Cardiac fibroblast (primary cell): ENCODE data around the gene POT1.

Experiments
- DNase-seq, 2 donors: peaks; one replicate each; pipeline versions ENCODE4 v3.0.0 to v3.0.0-alpha.2; 2010; ENCODE audit warnings: low read depth in 2 of 2
- H3K4me3 ChIP-seq, 2 donors: replicated peaks in 1 of 2; 1 replicate in 1 of 2; 2 replicates in 1 of 2; pipeline ENCODE4 v1.5.1; 2011; ENCODE audit warnings: low read depth in 2 of 2, low read length in 2 of 2, mild to moderate bottlenecking in 2 of 2, moderate library complexity in 1 of 2
- CTCF ChIP-seq: IDR thresholded peaks from one replicate; pipeline ENCODE4 v1.5.1; 2011; ENCODE audit warnings: low read depth, mild to moderate bottlenecking, low read length, inconsistent platforms

The POT1 gene

GRCh38 chr7:124785994-124786393, 143.6 kb downstream of the POT1 start:
- peak in 1 of 2 donors; percentile 15 for DNase-seq
- TF ChIP-seq CTCF = no peak

GRCh38 chr7:124784879-124785818, 144.5 kb downstream of the POT1 start:
- peak; percentile 89 for TF ChIP-seq CTCF
- peak; percentile 67 to 83 for DNase-seq
- no peak overlapping the region for H3K4me3 ChIP-seq

More at GRCh38 chr7:124785994-124786393, 143.6 kb downstream of the POT1 start:
- H3K4me3 ChIP-seq = no peak overlapping the region

GRCh38 chr7:124783271-124783670, 146.4 kb downstream of the POT1 start:
- DNase-seq = peak in 1 of 2 donors; percentile 31
- no peak overlapping the region for H3K4me3 ChIP-seq
- no peak for TF ChIP-seq CTCF

- no peak for TF ChIP-seq CTCF
- DNase-seq = no peak
- H3K4me3 ChIP-seq = no peak overlapping the region
Measured at GRCh38 chr7:124781907-124782734, 147.5 kb downstream of the POT1 start.

- no peak for DNase-seq
- no peak for TF ChIP-seq CTCF
- H3K4me3 ChIP-seq = no peak overlapping the region
Measured at GRCh38 chr7:124781418-124781817, 148.2 kb downstream of the POT1 start.

- TF ChIP-seq CTCF = no peak
- no peak overlapping the region for H3K4me3 ChIP-seq
- DNase-seq = no peak
Measured at GRCh38 chr7:124780608-124781007, 149.0 kb downstream of the POT1 start.
